HepG2 (cell line): ENCODE results near the gene DHRS1.

Experiments used
- DR1 ChIP-seq: sonication (generic); formaldehyde crosslinking; IDR thresholded peaks from 2 replicates; pipeline ENCODE4 v1.8.0; 2021; ENCODE audit warnings: mild to moderate bottlenecking, missing genetic modification reagents, inconsistent platforms
- SNAPC2 ChIP-seq: sonication (generic); formaldehyde crosslinking; IDR thresholded peaks from 2 replicates; pipeline ENCODE4 v1.8.1; 2022; ENCODE audit warnings: mild to moderate bottlenecking, missing genetic modification reagents
- ZBTB43 ChIP-seq: sonication (generic); formaldehyde crosslinking; conservative IDR thresholded peaks from 2 replicates; pipeline ENCODE4 v1.4.0; 2020; ENCODE audit warnings: missing genetic modification reagents

- no peak for TF ChIP-seq DR1 (CRISPR knock-in tag)
- no peak for TF ChIP-seq SNAPC2 (CRISPR knock-in tag)
- TF ChIP-seq ZBTB43 (CRISPR knock-in tag), result no peak
These were observed 52.2 kb downstream of the DHRS1 start for GRCh38 chr14:24247422-24247821.
